Myocyte (in vitro differentiated cells): Measurements from ENCODE around the gene GABRG3. TPM values are rescaled to one million over a fixed set of nuclear protein-coding genes. Genes with fewer than 3 reads are reported as not detected.

Source experiments
- DNase-seq: peaks from one replicate; pipeline ENCODE4 v3.0.0-alpha.2; 2012; ENCODE audit warnings: low read depth
- total RNA-seq: library from RNA; depleted of rRNA; stranded (reverse); fragments of >200 nt; gene quantifications from 2 replicates; pipeline ENCODE4 v1.2.3, GENCODE V29; 2014

Gene GABRG3
- total RNA-seq, 1 donor from 2014 or later, result not detected

DNA sequence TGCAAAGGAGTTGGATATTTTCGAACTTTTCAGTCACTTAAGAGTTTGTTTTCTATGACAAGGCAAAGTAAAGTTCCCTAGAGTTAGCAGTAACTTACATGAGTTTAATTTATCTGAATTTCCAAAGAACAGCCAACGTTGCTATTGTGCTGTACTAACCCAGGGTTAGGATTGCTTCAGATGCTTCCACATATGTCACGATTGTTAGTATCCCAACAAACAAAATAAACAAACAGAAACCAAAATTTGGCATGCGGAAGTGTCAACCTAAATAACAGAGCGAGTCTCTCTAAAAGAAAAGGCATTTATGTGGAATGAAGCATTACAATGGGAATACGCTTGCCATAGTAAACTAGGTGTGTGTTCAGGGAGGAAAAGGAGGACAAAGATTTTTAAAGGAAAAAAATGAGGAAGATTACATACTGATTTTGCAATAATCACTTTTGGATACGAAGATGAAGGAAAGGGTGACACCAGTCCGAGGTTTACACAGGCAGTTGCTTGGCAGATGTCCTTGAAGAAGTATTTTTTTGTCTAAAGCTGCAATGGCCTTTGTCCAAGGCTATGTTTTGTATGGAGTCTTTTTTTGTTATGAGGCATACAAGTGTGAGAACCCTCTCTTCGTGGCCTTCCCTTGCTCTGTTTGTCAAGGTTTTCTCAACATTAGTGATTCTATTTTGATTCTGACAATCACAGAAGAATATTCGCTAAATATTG, 267.9 kb downstream of the GABRG3 start:
- no peak for DNase-seq

DNA sequence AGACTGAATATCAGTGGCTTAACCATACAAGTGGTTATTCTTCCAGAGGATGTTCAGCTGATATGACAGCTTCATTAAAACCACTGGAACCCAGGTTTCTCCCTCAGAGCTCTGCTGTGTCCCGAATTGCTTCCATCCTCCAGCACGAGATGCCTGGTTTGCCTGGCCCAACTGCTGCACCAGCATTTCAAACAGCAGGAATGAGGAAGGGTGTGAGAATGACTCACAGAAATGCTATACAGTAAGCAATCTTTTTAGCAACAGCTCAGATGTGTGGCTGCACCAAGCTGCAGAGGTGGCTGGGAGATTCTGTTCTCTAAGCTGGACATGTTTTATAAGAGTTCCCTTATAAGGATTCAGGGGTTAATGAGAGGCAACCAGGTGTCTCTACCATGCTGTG, 271.0 kb downstream of the GABRG3 start:
- no peak for DNase-seq

DNA sequence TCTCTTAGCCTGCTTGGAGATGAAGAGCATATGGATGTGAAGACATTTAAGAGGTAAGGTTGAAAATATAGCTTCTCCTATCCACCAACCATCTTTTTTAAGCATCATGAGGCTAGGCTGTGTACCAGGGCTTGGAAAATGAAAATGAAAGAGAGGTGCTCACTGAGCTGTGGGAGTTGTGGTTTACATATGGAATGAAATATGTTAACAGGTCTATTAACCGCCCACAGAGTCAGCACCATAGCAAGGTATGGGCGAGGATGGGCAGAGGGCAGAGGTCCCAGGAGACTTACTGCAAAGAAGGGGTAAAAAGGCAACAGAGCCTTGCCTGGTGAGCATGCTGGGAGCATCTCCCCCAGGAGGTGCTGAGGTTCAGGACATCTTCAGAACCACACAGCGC, 273.1 kb downstream of the GABRG3 start:
- DNase-seq, result no peak

DNA sequence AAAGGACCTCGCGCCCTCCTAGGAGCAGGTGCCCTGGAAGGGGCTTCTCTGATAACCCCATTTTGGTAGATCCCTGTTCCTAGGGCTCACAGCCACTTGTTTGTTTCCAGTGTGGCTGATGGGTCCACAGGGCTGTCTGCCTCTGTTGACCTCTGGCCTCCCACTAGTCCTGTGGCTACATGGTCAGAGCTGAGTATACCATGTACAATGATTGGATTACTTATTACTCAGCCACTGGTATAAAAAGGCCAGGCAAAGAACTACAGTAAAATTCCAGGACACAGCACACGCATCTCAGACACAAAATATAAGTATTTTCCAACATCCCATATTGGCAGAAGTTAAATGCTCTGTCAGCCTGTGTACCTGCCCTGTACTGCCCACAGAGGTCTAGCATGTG, 277.3 kb downstream of the GABRG3 start:
- DNase-seq, result no peak

DNA sequence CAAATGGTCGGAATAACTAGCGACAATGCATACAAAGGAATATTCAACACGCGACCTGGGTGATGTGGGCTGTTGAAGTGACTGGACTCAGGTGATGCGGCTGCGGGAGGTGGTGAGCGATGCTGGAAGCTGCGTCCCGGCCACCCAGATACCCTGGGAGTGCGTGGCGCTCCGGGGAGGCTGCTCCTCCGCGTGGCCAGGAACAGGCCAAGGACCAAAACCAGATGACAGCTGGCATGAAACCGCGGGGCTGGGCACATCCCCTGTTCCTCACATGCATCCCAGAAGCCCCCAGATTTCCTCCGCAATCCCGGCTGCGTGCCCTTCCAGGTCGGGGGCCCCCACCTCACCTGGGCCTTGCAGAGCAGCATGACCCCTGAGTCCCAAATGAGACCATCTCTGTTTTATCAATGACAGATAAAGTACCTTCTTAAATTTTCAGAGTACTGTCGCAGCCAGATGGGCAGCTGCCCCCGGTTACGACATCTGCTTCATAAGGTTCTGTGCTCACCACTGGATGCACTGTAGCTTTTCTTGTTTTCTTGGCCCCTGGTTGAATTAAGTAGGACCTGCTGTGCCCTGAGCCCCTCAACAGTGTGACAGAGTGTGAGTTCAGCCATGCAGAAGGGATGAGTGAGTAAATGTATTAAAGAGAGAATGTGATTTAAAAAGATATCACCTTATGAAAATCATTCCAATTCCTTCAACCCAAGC, 278.2 kb downstream of the GABRG3 start:
- no peak for DNase-seq

DNA sequence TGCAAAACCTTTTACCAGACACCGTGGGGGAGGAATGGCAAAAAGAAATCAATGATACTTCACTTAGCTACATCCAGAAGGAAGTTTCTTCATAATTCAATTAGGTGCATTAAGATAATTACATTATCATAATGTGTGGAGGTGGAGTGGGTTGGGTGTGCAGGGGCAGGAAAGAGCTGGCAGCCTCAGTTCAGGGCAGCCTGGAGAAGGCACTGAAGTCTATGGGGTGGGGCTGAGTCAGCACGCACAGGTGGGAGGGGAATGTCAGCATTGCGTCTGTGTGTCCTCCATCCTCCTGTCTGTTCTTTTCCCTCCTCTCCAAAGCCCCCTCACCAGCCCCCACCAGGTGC, 278.8 kb downstream of the GABRG3 start:
- DNase-seq, result no peak

DNA sequence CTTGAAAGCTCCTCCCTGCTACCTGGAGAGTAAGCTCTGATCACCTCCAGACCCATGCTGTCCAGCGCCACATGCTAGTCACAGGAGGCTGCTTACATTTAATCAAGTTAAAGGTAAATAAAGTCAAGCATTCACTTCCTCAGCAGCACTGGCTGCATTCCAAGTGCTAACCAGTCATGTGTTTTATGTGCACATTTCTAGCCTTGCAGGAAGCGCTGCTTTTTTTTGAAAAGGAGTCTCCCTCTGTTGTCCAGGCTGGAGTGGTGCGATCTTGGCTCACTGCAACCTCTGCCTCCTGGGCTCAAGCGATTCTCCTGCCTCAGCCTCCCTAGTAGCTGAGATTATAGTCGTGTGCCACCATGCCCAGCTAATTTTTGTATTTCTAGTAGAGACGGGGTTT, 279.2 kb downstream of the GABRG3 start:
- DNase-seq, result no peak

DNA sequence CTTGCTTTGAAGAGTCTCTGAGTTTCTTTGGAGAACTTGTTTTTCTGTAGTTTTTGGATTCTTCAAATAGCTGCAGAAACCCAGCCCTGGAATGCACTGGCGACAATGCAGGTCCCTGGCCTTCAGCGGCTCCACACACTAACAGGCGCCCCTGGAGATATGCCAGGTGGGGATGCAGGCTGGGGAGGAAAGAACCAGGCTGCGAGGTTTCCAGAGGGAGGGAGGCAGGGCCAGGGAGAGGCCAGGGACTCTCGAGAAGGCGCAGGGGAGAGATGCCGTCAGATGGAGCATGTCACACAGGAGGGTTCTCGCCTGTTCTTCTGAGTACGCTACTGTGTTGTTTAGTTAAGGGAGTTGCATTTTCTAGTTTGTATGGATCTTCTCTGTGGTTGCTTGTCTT, 283.1 kb downstream of the GABRG3 start:
- DNase-seq, result no peak

DNA sequence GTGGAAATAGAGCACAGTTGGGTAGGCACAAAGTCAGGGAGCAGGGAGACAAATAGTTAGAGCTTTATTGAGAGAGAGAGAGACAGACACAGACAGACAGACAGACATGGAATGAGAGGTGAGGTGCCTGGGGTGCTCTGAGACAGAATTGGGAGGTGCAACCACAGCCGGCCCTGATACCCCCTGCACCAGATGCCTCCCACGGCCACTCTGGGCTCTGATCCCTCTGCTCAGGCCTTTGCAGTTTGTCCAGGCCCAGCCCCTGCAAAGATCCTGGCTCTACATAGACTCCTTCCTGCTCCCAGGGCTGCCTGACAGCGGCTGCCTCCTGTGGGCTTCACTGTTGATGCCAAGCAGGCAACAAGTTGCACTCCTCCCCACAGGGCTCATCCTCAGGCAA, 283.8 kb downstream of the GABRG3 start:
- DNase-seq, result no peak

DNA sequence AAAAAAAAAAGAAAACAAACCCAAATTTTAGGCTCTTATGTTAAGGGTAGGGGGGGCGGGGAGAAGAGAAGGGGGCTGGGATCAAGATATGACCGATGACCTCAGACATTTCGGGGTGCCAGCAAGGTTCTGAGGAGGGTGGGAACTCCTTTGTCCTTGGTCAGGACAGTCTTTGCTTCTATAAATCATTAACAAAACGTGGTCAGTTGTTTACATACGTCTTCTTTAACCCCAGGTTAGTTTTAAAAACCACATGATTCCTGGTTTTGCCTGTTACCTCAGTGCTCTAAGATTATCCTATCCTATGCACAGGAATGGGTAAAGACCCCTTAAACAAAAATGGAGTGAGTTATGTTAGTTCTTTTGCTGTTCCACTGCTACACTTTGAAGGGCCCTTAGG, 285.5 kb downstream of the GABRG3 start:
- DNase-seq, result no peak

DNA sequence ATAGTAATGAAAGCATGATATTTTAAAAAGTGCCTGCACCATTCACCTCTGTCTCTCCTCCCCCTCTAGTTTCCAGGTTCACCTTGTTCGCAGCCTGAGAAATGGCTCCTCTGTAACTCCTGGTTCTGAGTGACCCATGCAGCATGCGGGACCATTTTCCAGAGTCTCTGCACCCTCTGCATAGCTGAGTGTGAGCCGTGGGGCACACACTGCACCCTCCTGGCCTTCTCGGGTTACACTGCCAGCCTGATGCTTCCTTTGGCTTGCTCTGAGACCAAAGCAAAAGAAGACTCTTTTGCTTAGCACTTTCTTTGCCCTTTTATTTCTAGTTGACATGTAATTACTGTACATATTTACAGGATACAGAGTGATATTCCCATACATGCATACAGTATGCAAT, 287.3 kb downstream of the GABRG3 start:
- DNase-seq, result no peak

DNA sequence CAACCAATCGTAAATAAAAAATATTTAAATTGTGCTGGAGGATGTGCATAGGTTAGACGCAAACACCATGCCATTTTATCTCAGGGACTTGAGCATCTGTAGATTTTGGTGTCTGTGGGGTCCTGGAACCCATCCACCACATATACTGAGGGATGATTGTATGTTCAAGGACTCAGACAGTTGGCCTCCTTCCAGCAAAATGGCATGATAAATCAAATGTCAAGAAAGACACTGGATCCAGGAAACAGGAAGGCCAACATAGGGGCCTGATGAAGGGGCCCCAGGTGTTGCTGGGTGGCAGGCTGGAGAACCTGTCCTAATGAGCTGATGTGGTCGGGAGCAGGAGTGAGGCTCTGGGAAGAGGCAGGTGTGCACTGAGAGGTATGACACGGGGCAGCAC, 289.5 kb downstream of the GABRG3 start:
- no peak for DNase-seq

DNA sequence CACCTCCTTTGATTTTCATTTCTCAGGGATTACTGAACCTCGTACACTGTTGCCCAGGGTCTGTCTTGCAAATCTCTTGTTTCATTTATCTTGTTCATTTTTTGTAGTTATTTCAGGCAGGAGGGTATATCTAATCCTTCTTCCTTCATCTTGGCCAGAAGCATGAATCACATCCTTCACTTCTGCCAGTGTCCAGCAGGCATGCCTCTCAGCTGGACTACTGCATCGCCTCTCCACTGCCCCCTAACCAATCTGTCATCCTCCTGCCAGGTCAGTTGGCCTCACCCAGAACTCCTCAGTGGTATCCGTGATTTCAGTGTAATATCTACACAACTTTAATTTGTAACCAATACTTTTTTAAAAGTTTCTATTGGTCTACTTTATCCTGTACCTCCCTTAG, 297.9 kb downstream of the GABRG3 start:
- no peak for DNase-seq

DNA sequence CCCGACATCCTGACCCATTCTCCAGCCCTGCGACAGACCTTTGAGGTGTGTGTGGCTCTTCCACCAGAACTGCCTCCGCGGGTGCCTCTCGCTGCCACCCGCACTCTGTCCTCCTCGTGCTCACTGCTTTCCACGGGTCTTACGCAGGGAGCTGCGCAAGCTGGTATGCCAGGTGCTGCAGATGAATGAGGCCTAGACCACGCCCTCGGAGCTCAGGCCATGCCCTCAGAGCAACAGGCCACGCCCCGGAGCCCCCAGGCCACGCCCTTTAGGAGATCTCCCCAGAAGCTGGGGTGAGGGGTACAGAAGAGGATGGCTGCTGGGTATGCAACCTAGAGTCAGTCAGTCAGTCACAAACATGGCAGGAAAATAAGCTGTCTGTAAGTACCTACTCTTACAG, 300.3 kb downstream of the GABRG3 start:
- DNase-seq, result no peak

DNA sequence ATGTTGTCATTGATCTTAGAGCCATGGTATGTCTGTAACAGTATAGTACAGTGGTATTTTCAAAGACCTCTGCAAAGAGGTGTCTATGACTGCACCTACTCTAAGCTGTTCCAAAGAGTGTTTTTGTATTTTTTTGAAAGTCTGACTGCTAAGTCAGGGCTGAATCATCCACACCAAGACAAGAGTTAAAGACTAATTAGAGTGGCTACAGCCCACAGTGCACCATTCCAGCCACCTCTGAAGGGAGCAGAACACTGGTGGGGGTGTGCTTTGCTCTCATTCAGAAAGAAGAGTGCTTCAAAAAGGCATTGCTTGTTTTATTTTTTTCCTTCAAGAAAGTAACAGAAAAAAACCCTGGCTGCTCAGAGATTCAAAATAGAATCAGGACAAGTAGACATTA, 301.4 kb downstream of the GABRG3 start:
- no peak for DNase-seq

DNA sequence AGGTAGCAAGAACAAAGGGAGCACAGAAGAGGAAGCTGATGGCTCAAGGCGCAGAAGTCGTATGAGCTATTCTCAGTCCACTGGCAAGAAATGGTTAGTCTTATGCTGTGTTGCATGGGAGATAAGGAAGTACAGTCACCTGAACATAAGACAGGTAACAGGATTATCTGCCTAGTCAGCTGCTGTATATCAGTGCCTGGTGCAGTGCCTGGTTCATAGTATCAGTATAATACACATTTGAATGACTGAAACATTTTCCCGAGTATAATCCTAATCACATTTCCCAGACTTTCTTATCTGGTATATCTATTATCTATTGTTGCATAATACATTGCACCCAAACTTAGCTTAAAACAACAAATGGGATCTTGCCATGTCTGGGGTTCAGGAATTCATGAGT, 302.5 kb downstream of the GABRG3 start:
- no peak for DNase-seq

DNA sequence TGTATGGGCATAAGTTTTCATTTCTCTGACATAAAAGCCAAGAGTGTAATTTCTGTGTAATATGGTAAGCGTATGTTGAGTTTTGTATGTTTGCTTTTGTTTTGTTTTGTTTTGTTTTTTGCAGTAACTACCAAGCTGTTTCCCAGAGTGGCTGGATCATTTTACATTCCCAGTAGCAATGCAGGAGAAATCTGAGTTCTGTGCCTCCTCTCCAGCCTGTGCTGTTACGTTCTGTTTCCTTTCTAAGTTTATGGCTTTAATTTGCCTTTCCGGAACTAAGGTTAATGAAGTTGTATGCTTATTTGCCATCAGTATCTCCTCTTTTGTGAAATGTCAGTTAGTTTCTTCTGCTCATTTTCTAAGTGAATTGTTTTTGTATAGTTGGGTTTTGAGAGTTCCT, 307.8 kb downstream of the GABRG3 start:
- no peak for DNase-seq

DNA sequence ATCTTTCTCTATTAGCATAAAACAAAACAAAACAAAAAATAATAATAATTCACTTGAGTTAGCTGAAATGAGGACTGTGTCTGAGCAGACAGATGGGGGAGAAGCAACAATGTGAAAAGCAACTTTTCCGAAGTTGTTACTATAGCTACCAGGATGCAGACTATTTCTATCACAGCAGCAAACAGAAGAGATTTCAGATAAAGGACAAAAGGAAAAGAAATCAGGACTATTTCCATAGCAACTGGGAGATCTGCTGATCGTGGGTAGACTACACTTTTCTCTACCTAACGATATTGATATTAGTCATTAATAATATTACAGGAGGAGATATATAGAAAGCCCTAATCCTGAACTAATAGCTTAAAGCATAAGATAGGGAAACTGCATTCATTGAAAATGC, 321.7 kb downstream of the GABRG3 start:
- DNase-seq, result no peak

DNA sequence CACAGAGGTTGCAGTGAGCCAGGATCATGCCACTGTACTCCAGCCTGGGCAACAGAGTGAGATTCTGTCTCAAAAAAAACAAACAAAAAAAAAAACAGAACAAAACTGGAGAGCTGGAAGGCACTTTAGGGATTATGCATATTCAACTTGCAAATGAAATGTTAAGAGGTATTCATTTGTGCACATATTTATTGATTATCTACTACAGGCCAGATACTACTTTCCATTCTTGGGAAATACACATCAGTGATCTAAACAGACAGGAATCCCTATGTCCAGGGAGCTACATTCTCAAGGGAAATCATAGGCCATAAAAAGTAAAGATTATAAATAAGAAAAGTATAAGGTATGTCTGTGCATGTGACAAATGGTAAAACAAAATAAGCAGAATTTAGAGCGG, 322.6 kb downstream of the GABRG3 start:
- DNase-seq, result no peak

DNA sequence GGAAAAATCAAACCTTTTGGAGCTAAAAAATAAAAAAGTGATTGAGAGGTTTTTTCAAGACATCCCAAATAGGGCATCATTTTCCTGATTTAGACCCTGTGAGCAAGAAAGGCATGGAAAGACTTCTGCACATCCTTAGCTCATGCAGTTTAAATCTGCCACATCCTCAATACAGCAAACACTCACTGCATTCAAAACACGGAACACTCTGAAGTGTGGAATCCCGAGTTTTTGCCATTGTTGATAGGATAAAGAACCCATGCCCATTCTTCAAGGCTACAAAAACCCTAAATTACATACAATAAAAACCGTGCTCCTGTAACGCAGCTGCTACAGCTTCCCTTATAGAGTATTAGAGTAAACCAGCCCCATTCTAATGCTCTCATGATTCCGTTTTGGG, 346.8 kb downstream of the GABRG3 start:
- no peak for DNase-seq

DNA sequence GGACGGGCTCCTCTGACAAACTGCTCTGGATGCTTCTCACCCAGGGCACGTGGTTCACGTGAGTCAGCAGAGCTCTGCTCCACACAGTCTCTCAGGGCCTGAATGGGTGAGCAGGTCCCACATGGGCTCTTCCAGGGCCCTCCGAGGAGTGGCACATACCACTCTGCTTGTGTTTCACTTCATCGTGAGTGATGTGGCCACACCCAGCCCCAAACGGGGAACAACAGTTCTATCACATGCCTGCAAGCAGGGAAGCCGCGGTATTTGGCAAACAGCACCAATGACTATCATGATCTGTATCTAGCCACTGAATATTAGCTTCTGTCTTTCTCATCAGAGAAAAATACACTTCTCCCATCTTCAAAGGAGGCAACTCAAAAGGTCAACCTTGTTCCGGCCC, 352.8 kb downstream of the GABRG3 start:
- DNase-seq, result no peak

DNA sequence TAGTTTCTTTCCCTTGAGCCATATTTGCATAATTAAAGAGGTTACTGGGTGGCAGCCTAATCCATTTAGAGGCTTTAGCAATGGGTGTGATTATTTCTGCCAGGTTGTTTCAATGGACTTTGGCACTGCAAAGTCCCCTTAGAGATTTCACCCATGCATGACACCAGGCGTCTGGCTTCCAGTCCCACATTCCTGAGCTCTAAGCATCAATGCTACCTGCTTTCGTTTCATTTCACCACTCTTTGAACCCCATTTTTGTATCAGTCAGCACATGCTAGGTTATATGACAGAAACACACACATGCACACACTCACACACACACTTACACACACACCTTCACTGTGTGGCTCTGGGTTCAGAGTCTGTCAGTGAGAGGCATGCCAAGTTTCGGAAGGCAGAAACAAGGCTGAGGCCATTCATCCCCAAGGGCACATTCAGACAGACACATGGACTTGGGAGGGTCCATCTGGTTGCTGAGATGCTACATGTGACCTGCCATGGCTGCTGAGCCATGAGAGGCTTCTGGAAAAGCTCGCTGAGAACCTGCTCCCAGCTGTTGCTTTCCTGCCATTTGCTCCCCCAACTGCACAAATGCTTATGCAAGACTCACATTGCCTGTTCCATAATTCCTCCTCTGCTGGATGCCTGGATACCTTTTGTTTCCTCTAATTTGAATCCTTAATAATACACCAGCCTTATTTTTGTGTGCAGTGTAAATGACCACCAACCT, 354.1 kb downstream of the GABRG3 start:
- no peak for DNase-seq
